IMR-90 (cell line): ENCODE results near the gene BMERB1. TPM values are rescaled to one million over a fixed set of nuclear protein-coding genes. Genes with fewer than 3 reads are reported as not detected.
A peak's percentile ranks its signal among the peaks of the same experiment; 100 is the strongest.

Experiments used
- ATAC-seq: fragments of 200-7000 bp; cut with Tn5 transposase; 2 replicates; pipeline ENCODE4 v1.9.1; 2020; ENCODE audit warnings: low read depth, mild to moderate bottlenecking, moderate library complexity
- Bru-seq: library from RNA; stranded (reverse); fragments of 400-500 nt; gene quantifications from one replicate; lab custom pipeline; 2021; lab: Mats Ljungman, UMichigan
- BruChase-seq, 2 experiments: library from RNA; stranded (reverse); fragments of 400-500 nt; gene quantifications; one replicate each; lab custom pipeline; 2021; lab: Mats Ljungman, UMichigan
- BruUV-seq: library from RNA; stranded (reverse); fragments of 400-500 nt; replicated peaks from 2 replicates; lab custom pipeline; 2021; lab: Mats Ljungman, UMichigan
- CTCF ChIA-PET: fragments of 300-600 bp; formaldehyde crosslinking; extraction: SDS; loops from one replicate; lab custom pipeline; 2021; ENCODE audit warnings: antibody characterized with exemption; lab: Yijun Ruan, JAX
- POLR2A ChIA-PET: fragments of 300-600 bp; sonication (Branson Sonifier 250); formaldehyde crosslinking; loops from one replicate; lab custom pipeline; 2022; ENCODE audit warnings: antibody characterized with exemption; ENCODE audit not compliant: unreplicated experiment; lab: Charles Lee
- DNase-seq: peaks from one replicate; pipeline ENCODE4 v3.0.0; 2013
- H2AFZ ChIP-seq: replicated peaks from 2 replicates; pipeline ENCODE3; 2013; ENCODE audit warnings: low read length, mild to moderate bottlenecking; ENCODE audit not compliant: poor library complexity
- H2AK5ac ChIP-seq: 2 replicates; pipeline ENCODE4 v1.6.1; 2013; ENCODE audit warnings: low read depth, low read length, inconsistent platforms
- H2AK9ac ChIP-seq: replicated peaks from 2 replicates; pipeline ENCODE3; 2013; ENCODE audit warnings: mild to moderate bottlenecking, low read depth, low read length, moderate library complexity; ENCODE audit not compliant: poor library complexity
- H2BK120ac ChIP-seq: 2 replicates; pipeline ENCODE4 v1.6.1; 2013; ENCODE audit warnings: low read depth, low read length, inconsistent platforms
- H2BK15ac ChIP-seq: 3 replicates; pipeline ENCODE4 v1.6.1; 2013; ENCODE audit warnings: low read depth, low read length, inconsistent platforms
- H2BK20ac ChIP-seq: 2 replicates; pipeline ENCODE4 v1.6.1; 2013; ENCODE audit warnings: low read depth, mild to moderate bottlenecking, inconsistent platforms, low read length, moderate library complexity
- H2BK5ac ChIP-seq: 2 replicates; pipeline ENCODE4 v1.6.1; 2013; ENCODE audit warnings: mild to moderate bottlenecking, low read depth, low read length, inconsistent platforms; ENCODE audit not compliant: poor library complexity, severe bottlenecking
- H3K14ac ChIP-seq: replicated peaks from 2 replicates; pipeline ENCODE4 v1.6.1; 2013; ENCODE audit warnings: low read depth, low read length, inconsistent platforms
- H3K18ac ChIP-seq: 2 replicates; pipeline ENCODE4 v1.6.1; 2013; ENCODE audit warnings: low read depth, low read length, control low read depth
- H3K23ac ChIP-seq: 2 replicates; pipeline ENCODE4 v1.6.1; 2013; ENCODE audit warnings: low read depth, low read length, inconsistent platforms
- H3K27ac ChIP-seq: 2 replicates; pipeline ENCODE4 v1.5.1; 2013; ENCODE audit warnings: mild to moderate bottlenecking, control low read depth, low read length; ENCODE audit not compliant: insufficient read depth
- H3K27me3 ChIP-seq: 2 replicates; pipeline ENCODE4 v1.6.1; 2013; ENCODE audit warnings: low read length; ENCODE audit not compliant: control insufficient read depth, insufficient read depth
- H3K36me3 ChIP-seq: 2 replicates; pipeline ENCODE4 v1.6.1; 2013; ENCODE audit warnings: low read length, mixed read lengths; ENCODE audit not compliant: control insufficient read depth, insufficient read depth
- H3K4ac ChIP-seq: 2 replicates; pipeline ENCODE4 v1.6.1; 2013; ENCODE audit warnings: low read depth, low read length, inconsistent platforms
- H3K4me1 ChIP-seq: 2 replicates; pipeline ENCODE4 v1.6.1; 2013; ENCODE audit warnings: low read length, mixed read lengths; ENCODE audit not compliant: control insufficient read depth, insufficient read depth
- H3K4me2 ChIP-seq: 2 replicates; pipeline ENCODE4 v1.6.1; 2013; ENCODE audit warnings: low read depth, mild to moderate bottlenecking, control low read depth, low read length, moderate library complexity
- H3K4me3 ChIP-seq: 2 replicates; pipeline ENCODE4 v1.5.1; 2013; ENCODE audit warnings: low read depth, mild to moderate bottlenecking, control low read depth, low read length, moderate library complexity; ENCODE audit not compliant: insufficient read depth
- H3K56ac ChIP-seq: 2 replicates; pipeline ENCODE4 v1.6.1; 2013; ENCODE audit warnings: low read length, inconsistent platforms; ENCODE audit not compliant: insufficient read depth; ENCODE audit errors: extremely low read depth
- H3K79me1 ChIP-seq, 2 experiments: 2 replicates each; pipeline ENCODE4 v1.6.1; 2013; ENCODE audit warnings: low read length in 2 of 2, inconsistent platforms in 1 of 2, low read depth in 1 of 2
- H3K9ac ChIP-seq: 2 replicates; pipeline ENCODE4 v1.6.1; 2013; ENCODE audit warnings: low read depth, low read length, control low read depth
- H3K9me1 ChIP-seq: 2 replicates; pipeline ENCODE4 v1.6.1; 2013; ENCODE audit warnings: low read length, inconsistent platforms; ENCODE audit not compliant: insufficient read depth
- H3K9me3 ChIP-seq: 2 replicates; pipeline ENCODE4 v1.6.1; 2013; ENCODE audit warnings: low read length; ENCODE audit not compliant: control insufficient read depth, insufficient read depth
- H4K20me1 ChIP-seq: 2 replicates; pipeline ENCODE4 v1.6.1; 2013; ENCODE audit warnings: low read length, inconsistent platforms; ENCODE audit not compliant: insufficient read depth
- H4K5ac ChIP-seq: 2 replicates; pipeline ENCODE4 v1.6.1; 2013; ENCODE audit warnings: mild to moderate bottlenecking, low read depth, low read length, control low read depth
- H4K8ac ChIP-seq, 2 experiments: 2 replicates each; pipeline ENCODE4 v1.6.1; 2013; ENCODE audit warnings: low read depth in 2 of 2, low read length in 2 of 2, control low read depth in 1 of 2, inconsistent platforms in 1 of 2
- H4K91ac ChIP-seq: 2 replicates; pipeline ENCODE4 v1.6.1; 2013; ENCODE audit warnings: low read depth, low read length, inconsistent platforms; ENCODE audit not compliant: insufficient read depth
- BHLHE40 ChIP-seq: fragments of 150-350 bp; IDR thresholded peaks from 2 replicates; pipeline ENCODE4 v1.6.1; 2016; ENCODE audit warnings: mild to moderate bottlenecking, low read depth, low read length
- CEBPB ChIP-seq: IDR thresholded peaks from 2 replicates; pipeline ENCODE4 v1.6.1; 2012; ENCODE audit warnings: low read depth, low read length, improper control_type of control experiment
- CTCF ChIP-seq: conservative IDR thresholded peaks from 2 replicates; pipeline ENCODE4 v1.5.1; 2012; ENCODE audit warnings: mild to moderate bottlenecking, low read depth, low read length, improper control_type of control experiment
- MAFK ChIP-seq: IDR thresholded peaks from 2 replicates; pipeline ENCODE4 v1.6.1; 2012; ENCODE audit warnings: low read depth, low read length, improper control_type of control experiment
- MAZ ChIP-seq: IDR thresholded peaks from 2 replicates; pipeline ENCODE4 v1.6.1; 2012; ENCODE audit warnings: low read depth, mild to moderate bottlenecking, low read length, improper control_type of control experiment, moderate library complexity, borderline replicate concordance
- MXI1 ChIP-seq: IDR thresholded peaks from 2 replicates; pipeline ENCODE4 v1.6.1; 2012; ENCODE audit warnings: low read depth, mild to moderate bottlenecking, low read length, moderate library complexity, borderline replicate concordance
- POLR2A ChIP-seq: IDR thresholded peaks from 2 replicates; pipeline ENCODE4 v1.6.1; 2012; ENCODE audit warnings: mild to moderate bottlenecking, low read depth, low read length
- RAD21 ChIP-seq: IDR thresholded peaks from 2 replicates; pipeline ENCODE4 v1.6.1; 2012; ENCODE audit warnings: low read length, improper control_type of control experiment
- RFX5 ChIP-seq: IDR thresholded peaks from 2 replicates; pipeline ENCODE4 v1.8.0; 2012; ENCODE audit warnings: low read depth, mild to moderate bottlenecking, low read length, moderate library complexity
- SMC3 ChIP-seq: fragments of 150-350 bp; IDR thresholded peaks from 2 replicates; pipeline ENCODE4 v1.6.1; 2016; ENCODE audit warnings: low read depth, mild to moderate bottlenecking, antibody characterized with exemption, low read length, moderate library complexity
- WGBS, 2 experiments: methylation state at CpG; one replicate each; pipeline versions ENCODE4 v1.1.5 to v1.1.7; 2013; ENCODE audit warnings: missing lambda C conversion rate in 2 of 2; ENCODE audit not compliant: insufficient read length in 1 of 2; ENCODE audit errors: extremely low coverage in 2 of 2; 5-methylcytosine and 5-hydroxymethylcytosine counted together
- dilution Hi-C: fragments of 300-500 bp; cut with HindIII; formaldehyde crosslinking; loops from one replicate; pipeline ENCODE4 v1.14.3; 2018; ENCODE audit warnings: low sequenced_read_pairs; ENCODE audit not compliant: unreplicated experiment
- in situ Hi-C: fragments of 300-500 bp; cut with MboI; formaldehyde crosslinking; loops from 3 replicates; pipeline ENCODE4 v1.14.3; 2019; ENCODE audit warnings: low sequenced_read_pairs, inconsistent platforms, mixed read lengths
- intact Hi-C: fragments of 100-400 bp; cut with micrococcal nuclease; formaldehyde crosslinking; loops from 2 replicates; pipeline ENCODE4 v1.10.0; 2022
- long read RNA-seq: library from polyadenylated mRNA; unstranded; transcript quantifications from one replicate; pipeline ENCODE4 v2.0.0, GENCODE V29; 2021; ENCODE audit not compliant: unreplicated experiment
- polyA plus RNA-seq, 3 experiments: library from polyadenylated mRNA; depleted of rRNA; stranded (reverse); fragments of >200 nt; gene quantifications; 2 replicates each; pipeline ENCODE4 v1.2.3, GENCODE V29; 2012; ENCODE audit warnings: low replicate concordance in 1 of 3
- total RNA-seq: library from RNA; depleted of rRNA; stranded (reverse); fragments of >200 nt; gene quantifications from 2 replicates; pipeline ENCODE4 v1.2.3, GENCODE V29; 2012; rRNA removed
- TF ChIP-seq, protein P1 (sequence below): fragments of 150-350 bp; IDR thresholded peaks from 2 replicates; pipeline ENCODE4 v1.6.1; 2017; ENCODE audit warnings: mild to moderate bottlenecking, antibody characterized with exemption, low read length, low read depth

Gene BMERB1
- 22.5 and 22.6 TPM in 2 replicates for total RNA-seq
- polyA plus RNA-seq (2012; rRNA removed) = 31.2 and 32.9 TPM in 2 replicates
- 21.4 and 35.3 TPM in 2 replicates for polyA plus RNA-seq (2012; cell fraction: cytosol; rRNA removed)
- 27.4 and 30.5 TPM in 2 replicates for polyA plus RNA-seq (2012; cell fraction: nucleus; rRNA removed; ENCODE audit: low replicate concordance)
- percentile 85 among the genes with signal in this experiment for Bru-seq, nascent RNA
- BruChase-seq, experiment 1, labeled RNA remaining after a 6-hour chase = percentile 91 among the genes with signal in this experiment
- BruChase-seq, experiment 2, labeled RNA remaining after a 2-hour chase = percentile 80 among the genes with signal in this experiment
- long read RNA-seq, transcript C16orf45-201 (6 exons, 2,404 nt) = major isoform, 58 of 80 reads
- long read RNA-seq, partial matches to known transcripts = 15 of 80 reads
- long read RNA-seq, other reads (novel, unspliced or antisense) = 7 of 80 reads

DNA sequence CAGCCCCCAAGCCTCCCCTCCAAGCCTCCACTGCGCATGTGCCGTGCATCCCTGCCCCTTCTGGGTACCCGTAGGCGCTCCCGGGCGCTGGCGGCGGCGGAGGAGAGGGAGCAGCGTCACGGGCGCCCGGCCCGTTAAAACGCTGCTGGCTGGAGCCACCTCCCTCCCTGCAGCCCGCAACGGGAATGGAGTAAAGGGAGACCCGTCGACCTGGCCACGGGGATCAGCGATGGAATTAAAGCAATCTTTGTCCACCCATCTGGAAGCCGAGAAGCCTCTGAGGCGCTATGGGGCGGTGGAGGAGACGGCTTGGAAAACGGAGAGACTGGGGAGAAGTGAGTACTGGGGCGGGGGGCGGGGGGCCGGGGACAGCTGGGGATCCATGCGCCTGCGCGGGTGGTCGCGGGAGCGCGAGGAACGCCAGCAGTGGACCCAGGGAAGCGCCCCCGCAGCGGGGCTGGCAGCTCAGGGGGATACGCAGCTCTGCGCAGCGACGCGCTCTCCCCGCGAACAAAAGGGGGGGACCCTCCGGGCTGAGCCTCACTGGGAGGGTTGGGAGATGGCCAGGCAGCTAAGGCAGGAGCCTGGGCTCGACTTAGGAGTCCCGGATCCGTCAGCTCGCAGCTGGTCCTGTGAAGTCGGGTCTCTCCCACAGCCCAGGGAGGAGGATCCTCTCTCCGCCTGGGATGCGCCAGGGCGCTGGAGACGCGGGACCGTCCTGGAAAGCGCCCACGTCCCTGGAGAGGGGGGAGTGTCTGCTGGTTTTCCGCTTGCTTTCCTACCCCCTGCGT, at the start of gene BMERB1:
Gene BMERB1, plus strand, starts transcription at position 164 of the 791 bp plus-strand sequence. Its CDS starts 66 bp downstream, at position 230.
- Histone ChIP-seq H4K20me1 (peaks cover 24% of the 10 kb centered on the region), H3K9me1 (no peaks in the 10 kb centered on the region), H3K9me3 (no peaks in the 10 kb centered on the region), H3K56ac (peak within 1 kb of the TSS; percentile 56), H4K91ac (peak within 1 kb of the TSS; percentile 59; the same call in 1 of the 2 replicates), H3K27me3 (no peaks in the 10 kb centered on the region), H3K9ac (peak within 1 kb of the TSS; percentile 96), H2BK5ac (peak within 1 kb of the TSS; percentile 53), H3K36me3 (no peaks in the 10 kb centered on the region), H2BK20ac (no peak within 1 kb of the TSS), H3K23ac (peak within 1 kb of the TSS; percentile 84; the same call in 1 of the 2 replicates), H3K4me2 (peak within 1 kb of the TSS; percentile 86), H3K4ac (peak within 1 kb of the TSS; percentile 71), H3K27ac (peak within 1 kb of the TSS; percentile 92), H2AFZ (peak within 1 kb of the TSS; percentile 89), H2AK5ac (peak within 1 kb of the TSS; percentile 7; the same call in 1 of the 2 replicates), H3K4me1 (peaks cover 7% of the 10 kb centered on the region), H4K5ac (peak within 1 kb of the TSS; percentile 94), H2BK120ac (peak within 1 kb of the TSS; percentile 85; the same call in 1 of the 2 replicates), H3K14ac (peak within 1 kb of the TSS; percentile 91), H3K4me3 (peak within 1 kb of the TSS; percentile 71), H4K8ac (peak within 1 kb of the TSS; percentile 90 to 94), H3K18ac (peak within 1 kb of the TSS; percentile 56; the same call in 1 of the 2 replicates), H2AK9ac (peak within 1 kb of the TSS; percentile 92), H3K79me1 (peaks cover 8 to 41% of the 10 kb centered on the region in 2 experiments), H2BK15ac (peak within 1 kb of the TSS; percentile 36; the same call in 1 of the 3 replicates)
- WGBS, 2 experiments = no CpG with 5 or more reads among the region's 63 CpGs
- in situ Hi-C loops (loop anchor here (10.0 kb wide), 1 partner anchor 70 kb away; no protein-coding TSS in a partner anchor), dilution Hi-C loops (no loop called here), intact Hi-C loops (loop anchor here (2.0 kb wide), 1 partner anchor 116 kb away; no protein-coding TSS in a partner anchor)
- ATAC-seq (peak; percentile 95), DNase-seq (peak; percentile 71)
- POLR2A ChIA-PET = no interaction called here
- no TSS peak for BruUV-seq
- CTCF ChIA-PET = no interaction called here
- TF ChIP-seq CTCF = no peak
- TF ChIP-seq MXI1 = no peak
- TF ChIP-seq POLR2A = peak; percentile 59
- TF ChIP-seq, protein P1, sequence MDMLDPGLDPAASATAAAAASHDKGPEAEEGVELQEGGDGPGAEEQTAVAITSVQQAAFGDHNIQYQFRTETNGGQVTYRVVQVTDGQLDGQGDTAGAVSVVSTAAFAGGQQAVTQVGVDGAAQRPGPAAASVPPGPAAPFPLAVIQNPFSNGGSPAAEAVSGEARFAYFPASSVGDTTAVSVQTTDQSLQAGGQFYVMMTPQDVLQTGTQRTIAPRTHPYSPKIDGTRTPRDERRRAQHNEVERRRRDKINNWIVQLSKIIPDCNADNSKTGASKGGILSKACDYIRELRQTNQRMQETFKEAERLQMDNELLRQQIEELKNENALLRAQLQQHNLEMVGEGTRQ = 0 out of 2 replicates have a peak, but pooled peaks have one; percentile 16
- peak; percentile 47 for TF ChIP-seq BHLHE40
- TF ChIP-seq SMC3 = 0 out of 2 replicates have a peak, but pooled peaks have one; percentile 5
- peak; percentile 21; the same call in 1 of the 2 replicates for TF ChIP-seq RAD21
- peak; percentile 72; the same call in 1 of the 2 replicates for TF ChIP-seq MAZ
- no peak for TF ChIP-seq MAFK
- no peak for TF ChIP-seq RFX5
- no peak for TF ChIP-seq CEBPB
